COLO829 (cell line): ENCODE data around the gene NAV2.

Source experiments
- DNase-seq: peaks from one replicate; pipeline ENCODE4 v3.0.0; 2012; ENCODE audit warnings: low spot score

Gene NAV2

GRCh38 chr11:19978668-19979518 lies 266.3 kb downstream of the NAV2 start:
- DNase-seq: no peak

- no peak for DNase-seq
These were observed 266.8 kb downstream of the NAV2 start for GRCh38 chr11:19979519-19979845.

- no peak for DNase-seq
These were observed 267.8 kb downstream of the NAV2 start for GRCh38 chr11:19980388-19980787.

- no peak for DNase-seq
These were observed 268.5 kb downstream of the NAV2 start for GRCh38 chr11:19980957-19981669.

GRCh38 chr11:19982774-19983495 lies 270.3 kb downstream of the NAV2 start:
- DNase-seq: no peak

GRCh38 chr11:19984048-19984742 lies 271.6 kb downstream of the NAV2 start:
- DNase-seq: no peak

GRCh38 chr11:19985111-19985510 lies 272.5 kb downstream of the NAV2 start:
- DNase-seq: no peak

- DNase-seq: no peak
These were observed 274.7 kb downstream of the NAV2 start for GRCh38 chr11:19987331-19987801.

- no peak for DNase-seq
These were observed 276.0 kb downstream of the NAV2 start for GRCh38 chr11:19988598-19988997.

- no peak for DNase-seq
These were observed 276.6 kb downstream of the NAV2 start for GRCh38 chr11:19989191-19989590.

- DNase-seq: no peak
These were observed 279.5 kb downstream of the NAV2 start for GRCh38 chr11:19992162-19992561.

GRCh38 chr11:19992998-19993397 lies 280.4 kb downstream of the NAV2 start:
- DNase-seq: no peak

GRCh38 chr11:19994672-19995071 lies 282.0 kb downstream of the NAV2 start:
- DNase-seq: no peak

- no peak for DNase-seq
These were observed 282.5 kb downstream of the NAV2 start for GRCh38 chr11:19995145-19995544.

- DNase-seq: no peak
These were observed 283.9 kb downstream of the NAV2 start for GRCh38 chr11:19996571-19996970.

GRCh38 chr11:20000022-20000350 lies 287.3 kb downstream of the NAV2 start:
- no peak for DNase-seq

- no peak for DNase-seq
These were observed 287.9 kb downstream of the NAV2 start for GRCh38 chr11:20000351-20001134.

GRCh38 chr11:20002312-20003216 lies 289.9 kb downstream of the NAV2 start:
- DNase-seq: no peak

GRCh38 chr11:20003351-20003750 lies 290.7 kb downstream of the NAV2 start:
- DNase-seq: no peak

- no peak for DNase-seq
These were observed 292.2 kb downstream of the NAV2 start for GRCh38 chr11:20004866-20005265.
